Activated CD8-positive, alpha-beta memory T cell treated with anti-CD3 and anti-CD28 coated beads, Interleukin-2, amount 50 U/mL, for 4 hours (primary cell): ENCODE results near the gene MADD.
"Not testable (repeated sequence)": the region's sequence is repeated elsewhere in the genome, so short reads cannot be mapped to it uniquely, and the experiment has no call there.

Experiments
- DNase-seq: peaks from one replicate; pipeline ENCODE4 v3.0.0-alpha.2; 2020

MADD gene

GRCh38 chr11:47326198-47326597 lies 56.3 kb downstream of the MADD start:
- no peak for DNase-seq

GRCh38 chr11:47327025-47327424 lies 57.1 kb downstream of the MADD start:
- no peak for DNase-seq

GRCh38 chr11:47327949-47328348 lies 58.0 kb downstream of the MADD start:
- DNase-seq: no peak

- no peak for DNase-seq
Measured at GRCh38 chr11:47328449-47329390, 58.8 kb downstream of the MADD start.

GRCh38 chr11:47329431-47329986 lies 59.6 kb downstream of the MADD start:
- DNase-seq: no peak

GRCh38 chr11:47329987-47330931 lies 60.3 kb downstream of the MADD start:
- no peak for DNase-seq

GRCh38 chr11:47331454-47332302 lies 61.7 kb downstream of the MADD start:
- no peak for DNase-seq

GRCh38 chr11:47332303-47332711 lies 62.4 kb downstream of the MADD start:
- no peak for DNase-seq

- DNase-seq: no peak
Measured at GRCh38 chr11:47332791-47333525, 63.0 kb downstream of the MADD start.

- DNase-seq: no peak
Measured at GRCh38 chr11:47333526-47333845, 63.6 kb downstream of the MADD start.

GRCh38 chr11:47333886-47334443 lies 64.0 kb downstream of the MADD start:
- no peak for DNase-seq

GRCh38 chr11:47334699-47335411 lies 64.9 kb downstream of the MADD start:
- not testable (repeated sequence) for DNase-seq

- no peak for DNase-seq
Measured at GRCh38 chr11:47335733-47336132, 65.8 kb downstream of the MADD start.

GRCh38 chr11:47336595-47336994 lies 66.7 kb downstream of the MADD start:
- DNase-seq: no peak

GRCh38 chr11:47337229-47337924 lies 67.4 kb downstream of the MADD start:
- no peak for DNase-seq

- no peak for DNase-seq
Measured at GRCh38 chr11:47338396-47339241, 68.7 kb downstream of the MADD start.

GRCh38 chr11:47340010-47340409 lies 70.1 kb downstream of the MADD start:
- DNase-seq: no peak

- no peak for DNase-seq
Measured at GRCh38 chr11:47340980-47341775, 71.2 kb downstream of the MADD start.
